Measurements from ENCODE around the gene SHC2.
"Not testable (repeated sequence)": the region's sequence is repeated elsewhere in the genome, so short reads cannot be mapped to it uniquely, and the experiment has no call there.

SHC2 gene

GRCh38 chr19:468587-469256, 7.9 kb upstream of the SHC2 start:
- DNase-seq, result no peak

GRCh38 chr19:467554-467953, 6.7 kb upstream of the SHC2 start:
- no peak for DNase-seq

DNA sequence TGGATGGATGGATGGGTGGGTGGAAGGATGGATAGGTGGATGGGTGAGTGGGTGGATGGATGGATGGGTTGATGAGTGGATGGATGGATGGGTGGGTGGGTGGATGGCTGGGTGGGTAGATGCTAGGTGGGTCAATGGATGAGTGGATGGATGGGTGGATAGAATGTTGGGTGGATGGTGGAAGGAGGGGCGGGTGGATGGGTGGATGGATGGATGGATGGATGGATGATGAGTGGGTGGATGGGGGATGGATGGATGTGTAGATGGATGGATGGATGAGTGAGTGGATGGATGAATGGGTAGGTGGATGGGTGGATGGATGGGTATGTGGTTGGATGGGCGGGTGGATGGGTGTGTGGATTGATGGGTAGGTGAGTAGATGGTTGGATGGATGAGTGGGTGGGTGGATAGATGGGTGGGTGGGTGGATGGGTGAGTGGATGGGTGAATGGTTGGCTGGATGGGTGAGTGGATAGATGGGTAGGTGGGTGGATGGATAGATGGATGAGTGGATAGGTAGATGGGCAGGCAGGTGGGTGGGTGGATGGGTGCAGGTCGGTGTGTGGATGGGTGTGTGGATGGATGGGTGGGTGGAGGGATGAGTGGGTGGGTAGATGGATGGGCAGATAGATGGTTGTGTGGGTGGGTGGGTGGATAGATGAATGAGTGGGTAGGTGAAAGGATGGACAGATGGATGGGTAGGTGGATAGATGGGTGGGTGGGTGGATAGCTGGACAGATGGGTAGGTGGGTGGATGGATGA, 4.4 kb upstream of the SHC2 start:
- no peak for DNase-seq

- no peak for DNase-seq
These were observed 3.3 kb upstream of the SHC2 start for GRCh38 chr19:464208-464545.

GRCh38 chr19:463483-464207, 2.8 kb upstream of the SHC2 start:
- DNase-seq, result no peak

DNA sequence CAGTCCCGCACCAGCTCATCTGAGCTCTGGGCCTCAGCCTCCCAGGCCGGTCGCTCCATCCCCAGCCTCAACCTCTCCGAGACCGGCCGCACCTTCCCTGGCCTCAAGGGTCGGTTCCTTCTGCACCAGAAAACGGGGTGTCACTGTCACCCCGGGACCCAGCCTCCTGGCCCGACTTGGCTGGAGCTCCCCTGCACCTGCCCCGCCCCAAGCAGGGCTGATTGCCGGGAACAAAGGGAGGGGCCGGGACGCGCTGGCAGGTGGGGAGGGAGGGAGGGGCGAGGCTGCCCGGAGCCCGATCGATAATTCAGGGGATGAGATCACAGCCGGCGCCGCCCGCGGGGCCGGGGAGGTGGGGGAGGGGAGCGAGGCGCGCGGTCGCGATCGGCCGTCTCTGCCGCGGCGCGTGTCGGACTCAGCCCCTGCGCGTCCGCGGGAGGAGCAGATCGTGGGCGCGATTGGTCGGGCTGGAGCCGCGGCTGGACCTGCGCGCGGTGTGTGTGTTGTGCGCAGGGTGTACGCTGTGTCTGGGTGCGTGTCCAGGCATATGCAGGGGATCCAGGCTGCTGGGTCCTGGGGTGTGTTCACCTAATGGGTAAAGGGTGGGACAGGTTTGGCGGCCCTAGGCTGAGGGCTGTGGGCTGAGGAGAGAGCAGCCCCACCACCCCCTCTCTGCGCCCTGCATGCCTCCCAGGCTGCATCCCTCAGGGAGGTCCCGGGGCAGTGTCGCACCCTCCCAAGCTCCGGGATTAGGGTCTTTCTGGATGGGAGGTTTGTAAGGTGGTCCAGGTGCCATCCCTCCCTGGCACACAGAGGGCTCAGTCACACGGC, 1.1 kb upstream of the SHC2 start:
- DNase-seq, result peak; percentile 55

DNA sequence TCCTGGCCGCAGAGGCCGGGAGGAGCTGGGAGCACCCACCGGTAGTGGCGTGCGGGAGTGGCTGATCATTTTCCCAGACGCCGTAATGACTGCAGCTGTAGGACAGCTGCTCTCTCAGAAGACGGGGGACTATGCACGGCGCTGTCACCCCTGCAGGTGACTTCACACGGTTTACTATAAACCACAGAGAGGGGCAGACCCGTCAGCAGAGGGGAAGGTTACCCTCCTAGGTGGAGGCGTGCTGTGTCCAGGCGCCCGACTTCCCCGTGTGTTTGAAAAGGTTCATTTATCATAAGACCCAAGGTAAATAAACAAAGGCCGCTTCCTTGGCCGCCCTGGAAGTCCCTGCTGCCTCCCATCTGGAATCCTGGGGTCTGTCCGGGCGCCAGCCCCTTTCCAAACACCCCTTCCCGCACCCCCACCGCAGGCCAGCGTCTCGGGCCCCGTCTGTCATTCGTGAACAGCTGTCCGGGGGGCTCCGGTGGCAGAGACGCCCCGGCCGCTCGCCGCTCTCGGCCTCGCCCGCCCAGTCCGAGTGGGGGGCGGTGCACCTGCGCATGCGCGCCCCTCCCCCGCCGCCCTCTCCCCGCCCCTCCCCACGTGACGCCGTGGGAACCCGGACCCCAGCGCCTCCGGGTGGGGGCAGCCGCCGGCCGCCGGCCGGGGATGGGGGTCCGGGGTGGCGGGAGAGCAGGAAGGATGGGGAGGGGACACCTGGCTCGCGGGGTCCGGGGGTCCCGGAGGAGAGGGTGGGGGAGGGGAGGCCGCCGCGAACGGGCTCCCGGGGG, 915 bp downstream of the SHC2 start:
- DNase-seq, result peak; percentile 85

- DNase-seq, result no peak
These were observed 2.5 kb downstream of the SHC2 start for GRCh38 chr19:458091-459042.

GRCh38 chr19:457636-458035, 3.2 kb downstream of the SHC2 start:
- no peak for DNase-seq

- no peak for DNase-seq
These were observed 4.2 kb downstream of the SHC2 start for GRCh38 chr19:456547-457110.

GRCh38 chr19:455851-456546, 4.8 kb downstream of the SHC2 start:
- DNase-seq, result no peak

DNA sequence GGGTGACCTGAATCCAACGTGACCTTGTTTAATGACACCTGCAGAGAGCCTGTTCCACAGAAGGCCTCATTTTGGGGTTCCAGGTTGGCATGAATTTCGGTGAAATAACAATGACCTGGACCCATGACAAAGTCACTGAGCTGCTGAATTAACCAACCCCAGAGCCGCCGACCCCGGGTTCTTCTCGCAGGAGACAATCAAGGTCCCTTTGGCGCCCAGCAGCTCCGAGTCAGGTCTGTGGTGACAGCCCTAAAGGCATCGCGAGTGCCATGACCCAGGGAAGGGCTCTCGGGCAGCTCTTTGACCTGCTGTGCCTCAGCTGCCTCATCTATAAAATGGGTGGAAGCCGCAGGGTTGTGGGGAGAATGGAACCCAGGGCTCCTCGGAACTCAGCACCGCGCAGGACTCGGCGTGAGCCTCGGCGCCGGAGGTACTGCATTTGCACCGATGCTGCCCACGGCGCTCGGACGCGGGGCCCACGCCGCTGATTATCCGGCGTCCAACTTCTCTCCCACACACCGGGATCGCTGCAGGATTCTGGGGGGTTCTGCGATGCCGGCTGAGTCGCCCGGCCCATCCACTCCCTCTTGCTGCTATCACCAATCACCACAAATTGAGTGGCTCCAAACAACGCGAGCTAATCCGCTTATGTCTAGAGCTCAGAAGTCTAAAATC, 5.7 kb downstream of the SHC2 start:
- DNase-seq, result no peak

GRCh38 chr19:453606-454005, 7.2 kb downstream of the SHC2 start:
- no peak for DNase-seq

- DNase-seq, result no peak
These were observed 8.0 kb downstream of the SHC2 start for GRCh38 chr19:452829-453228.

GRCh38 chr19:450912-451481, 9.8 kb downstream of the SHC2 start:
- DNase-seq, result not testable (repeated sequence)

GRCh38 chr19:449916-450315, 10.9 kb downstream of the SHC2 start:
- DNase-seq, result no peak

GRCh38 chr19:447816-448560, 12.8 kb downstream of the SHC2 start:
- peak; percentile 56 for DNase-seq

- DNase-seq, result no peak
These were observed 13.8 kb downstream of the SHC2 start for GRCh38 chr19:447064-447426.
